ENCODE data around the gene LKAAEAR1.

LKAAEAR1 gene

GRCh38 chr20:64055396-64055892, 28.8 kb downstream of the LKAAEAR1 start:
- no peak overlapping the region for H3K4me3 ChIP-seq (ENCODE audit: low read depth, low read length)
- no peak for DNase-seq (ENCODE audit: low read depth)
- no peak for TF ChIP-seq CTCF (conservative IDR thresholded peaks at IDR 0.05; ENCODE audit: low read depth, low read length)

- no peak overlapping the region for H3K4me3 ChIP-seq (ENCODE audit: low read depth, low read length)
- DNase-seq (ENCODE audit: low read depth), result peak; percentile 53
- peak; percentile 40 for TF ChIP-seq CTCF (conservative IDR thresholded peaks at IDR 0.05; ENCODE audit: low read depth, low read length)
Measured at GRCh38 chr20:64053841-64054661, 30.1 kb downstream of the LKAAEAR1 start.

- H3K4me3 ChIP-seq (ENCODE audit: low read depth, low read length), result no peak overlapping the region
- TF ChIP-seq CTCF (conservative IDR thresholded peaks at IDR 0.05; ENCODE audit: low read depth, low read length), result no peak
- DNase-seq (ENCODE audit: low read depth), result no peak
Measured at GRCh38 chr20:64052987-64053840, 31.0 kb downstream of the LKAAEAR1 start.

- no peak overlapping the region for H3K4me3 ChIP-seq (ENCODE audit: low read depth, low read length)
- no peak for DNase-seq (ENCODE audit: low read depth)
- no peak for TF ChIP-seq CTCF (conservative IDR thresholded peaks at IDR 0.05; ENCODE audit: low read depth, low read length)
Measured at GRCh38 chr20:64052326-64052722, 31.9 kb downstream of the LKAAEAR1 start.

DNA sequence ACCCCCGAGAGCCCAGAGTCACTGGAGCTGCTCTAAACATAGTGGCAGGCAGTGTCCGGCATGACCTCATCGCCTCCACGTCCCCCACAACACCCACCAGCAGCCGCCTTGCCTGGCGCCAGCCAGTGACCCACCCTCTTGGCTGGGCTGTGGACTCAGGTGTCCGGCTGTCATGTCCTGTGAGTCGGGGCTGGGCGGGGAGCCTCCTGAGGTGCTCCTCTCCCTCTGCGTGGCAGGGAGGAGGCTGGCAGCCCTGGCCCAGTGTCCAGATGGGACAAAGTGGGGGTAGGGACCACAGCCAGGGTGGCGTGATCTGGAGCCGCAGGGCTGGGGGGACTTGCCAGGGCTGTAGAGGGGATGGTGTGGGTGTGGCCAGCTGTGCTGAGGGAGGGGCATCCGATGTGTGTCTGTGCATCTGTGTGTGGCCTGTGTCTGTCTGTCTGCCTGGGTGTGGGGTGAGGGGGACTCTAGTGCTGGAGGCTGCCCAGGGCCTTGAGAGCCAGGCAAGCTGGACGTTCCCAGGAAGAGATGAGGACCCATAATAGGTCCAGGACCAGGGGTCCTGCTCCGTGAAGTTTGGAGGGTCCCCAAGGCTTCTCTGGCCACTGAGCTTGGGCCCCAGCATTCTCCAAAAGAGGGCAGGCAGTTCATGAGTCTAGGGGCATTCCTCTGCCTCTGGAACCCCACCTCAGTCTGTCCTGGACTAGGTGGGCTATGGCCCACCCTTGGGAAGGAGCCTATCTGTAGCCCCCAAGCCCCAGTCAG, 32.5 kb downstream of the LKAAEAR1 start:
- no peak for DNase-seq (ENCODE audit: low read depth)
- TF ChIP-seq CTCF (conservative IDR thresholded peaks at IDR 0.05; ENCODE audit: low read depth, low read length), result no peak
- H3K4me3 ChIP-seq (ENCODE audit: low read depth, low read length), result no peak overlapping the region

DNA sequence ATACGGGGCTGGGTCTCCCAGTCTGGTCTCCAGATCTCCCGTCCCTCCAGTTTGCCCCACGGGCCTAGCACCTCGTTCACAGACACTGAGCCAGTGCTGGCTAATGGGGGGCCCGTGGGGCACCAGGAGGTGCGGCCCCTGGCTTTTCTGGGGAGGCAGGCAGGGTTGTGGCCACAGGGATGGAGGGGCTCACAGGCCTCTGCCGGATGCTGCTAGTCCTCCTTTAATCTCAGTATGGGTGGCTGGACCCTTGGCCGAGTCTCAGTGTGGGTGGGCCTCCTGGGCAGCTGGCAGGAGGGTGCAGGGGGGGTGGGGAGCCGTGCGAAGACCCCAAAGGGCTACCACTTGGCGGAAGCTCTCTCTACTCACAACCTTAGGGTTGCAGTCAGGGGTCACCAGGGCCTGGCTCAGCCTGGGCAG, 33.2 kb downstream of the LKAAEAR1 start:
- TF ChIP-seq CTCF (conservative IDR thresholded peaks at IDR 0.05; ENCODE audit: low read depth, low read length), result no peak
- H3K4me3 ChIP-seq (ENCODE audit: low read depth, low read length), result no peak overlapping the region
- no peak for DNase-seq (ENCODE audit: low read depth)
